ENCODE results near the gene IGSF8. TPM values are rescaled to one million over a fixed set of nuclear protein-coding genes. Genes with fewer than 3 reads are reported as not detected.

IGSF8 gene
- polyA plus RNA-seq, 3 donors from 2014 or later, result 29.1 to 57.4 (median 40.5) TPM

DNA sequence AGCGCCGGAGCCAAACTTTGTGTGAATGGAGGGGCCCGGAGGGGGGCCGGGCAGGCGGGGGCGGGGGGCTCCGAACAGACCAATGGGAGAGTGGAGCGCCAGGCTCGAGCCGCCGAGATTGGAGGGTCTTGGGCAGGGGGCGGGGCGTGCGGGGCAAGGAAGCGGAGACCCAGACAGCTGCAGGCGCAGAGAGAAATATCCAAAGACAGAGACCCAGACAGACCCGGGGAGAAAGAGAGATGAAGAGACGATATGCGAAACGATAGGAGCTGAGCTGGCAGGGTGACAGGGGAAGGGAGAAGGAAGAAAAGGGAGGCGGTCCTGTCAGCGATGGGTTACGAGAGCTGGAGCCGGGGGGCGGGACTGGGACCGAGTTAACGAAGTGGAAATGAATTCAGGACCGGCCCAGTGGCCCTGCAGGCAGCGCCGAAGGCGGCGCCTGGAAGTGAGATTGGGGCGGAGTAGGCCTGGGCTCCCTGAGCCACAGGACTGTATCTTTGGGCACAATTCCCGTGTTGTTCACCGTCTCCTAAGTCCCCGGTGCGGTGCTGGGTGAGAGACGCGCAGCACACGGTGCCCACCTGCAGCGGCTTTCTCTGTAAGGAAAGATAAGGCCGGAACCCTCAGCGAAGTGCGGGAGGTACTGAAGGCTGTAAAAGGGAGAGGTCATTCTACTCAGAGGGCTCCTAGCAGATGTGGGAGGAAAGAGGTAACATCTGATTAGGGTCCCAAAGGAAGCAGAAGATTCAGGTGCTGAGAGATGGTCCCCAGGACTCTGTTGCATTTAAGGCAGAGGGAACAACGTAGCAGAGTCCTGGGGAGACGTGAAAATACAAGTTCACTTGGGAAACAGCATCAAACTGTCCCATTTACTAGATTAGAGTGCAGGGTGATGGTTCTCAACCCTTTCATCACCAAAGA is 27.9 kb downstream of the IGSF8 start:
- H3K27ac Mint-ChIP-seq, result peak overlapping the region in 3 of 6 donors; percentile 32 to 67 (median 41)

DNA sequence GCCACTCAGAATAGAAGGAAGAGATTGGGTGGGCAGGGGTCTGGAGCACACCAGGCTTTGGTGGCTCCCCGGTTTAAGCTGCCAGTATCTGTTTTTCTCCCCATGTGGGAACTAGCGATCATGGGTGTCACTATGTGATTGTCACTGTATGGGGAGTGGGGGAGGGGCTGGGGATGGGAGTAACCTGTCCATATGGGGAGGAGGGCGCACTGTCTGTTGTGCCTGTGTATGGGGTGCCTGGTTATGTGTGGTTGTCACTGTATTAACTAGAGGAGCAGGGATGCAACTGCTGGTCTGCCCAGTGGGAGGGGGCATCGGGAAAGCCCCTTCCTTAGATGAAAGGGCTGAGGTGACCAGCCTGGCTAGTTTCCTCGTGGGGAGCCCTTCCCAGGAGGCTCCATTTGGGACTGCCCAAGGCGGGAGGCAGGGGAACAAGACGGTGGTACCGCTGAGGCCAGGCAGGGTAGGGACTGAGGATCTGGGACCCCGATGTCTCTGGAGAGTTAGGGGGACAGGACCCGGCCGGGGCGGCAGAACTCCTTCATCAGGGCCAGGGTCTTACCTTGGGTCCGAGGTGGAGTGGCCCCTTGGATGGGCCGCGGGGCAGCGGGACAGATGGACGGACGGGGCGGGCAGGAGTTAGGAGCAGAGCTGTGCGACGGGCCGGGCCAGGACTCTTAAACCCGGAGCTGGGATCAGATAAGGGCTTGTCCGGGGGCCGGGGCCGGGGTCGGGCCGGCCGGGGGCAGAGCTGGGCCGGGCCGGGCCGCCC is 28.8 kb downstream of the IGSF8 start, which contains the start of gene KCNJ10:
TSS of gene KCNJ10 (minus strand) at position 701 of the 772 bp plus-strand sequence. CDS start 27,628 bp downstream, outside the sequence.
- H3K27ac Mint-ChIP-seq, result peak within 1 kb of the TSS in 3 of 6 donors; percentile 32 to 67 (median 41)
- H3K4me1 Mint-ChIP-seq, result peaks cover 8 to 9% of the 10 kb centered on the region in 2 donors
- H3K36me3 Mint-ChIP-seq, result no peaks in the 10 kb centered on the region
- peaks cover 0 to 2% (median 0%) of the 10 kb centered on the region in 6 donors for H3K9me3 Mint-ChIP-seq
- H3K27me3 Mint-ChIP-seq (ENCODE audit: low read depth in 3 of 3), result peaks cover 7 to 11% (median 11%) of the 10 kb centered on the region in 3 donors
- peak within 1 kb of the TSS; percentile 83 to 94 (median 91) for H3K4me3 Mint-ChIP-seq
- DNase-seq, result no peak

More for the DNA sequence above, 27.9 kb downstream of the IGSF8 start:
- H3K27me3 Mint-ChIP-seq (ENCODE audit: low read depth in 3 of 3), result peaks cover 7 to 11% (median 10%) of the 10 kb centered on the region in 3 donors
- H3K9me3 Mint-ChIP-seq, result peaks cover 0 to 2% (median 0%) of the 10 kb centered on the region in 6 donors
- peak; percentile 62 to 69 (median 66) for DNase-seq
- H3K4me3 Mint-ChIP-seq, result peak overlapping the region; percentile 83 to 94 (median 91)
- H3K4me1 Mint-ChIP-seq, result peaks cover 8 to 9% of the 10 kb centered on the region in 2 donors
- H3K36me3 Mint-ChIP-seq, result no peaks in the 10 kb centered on the region

DNA sequence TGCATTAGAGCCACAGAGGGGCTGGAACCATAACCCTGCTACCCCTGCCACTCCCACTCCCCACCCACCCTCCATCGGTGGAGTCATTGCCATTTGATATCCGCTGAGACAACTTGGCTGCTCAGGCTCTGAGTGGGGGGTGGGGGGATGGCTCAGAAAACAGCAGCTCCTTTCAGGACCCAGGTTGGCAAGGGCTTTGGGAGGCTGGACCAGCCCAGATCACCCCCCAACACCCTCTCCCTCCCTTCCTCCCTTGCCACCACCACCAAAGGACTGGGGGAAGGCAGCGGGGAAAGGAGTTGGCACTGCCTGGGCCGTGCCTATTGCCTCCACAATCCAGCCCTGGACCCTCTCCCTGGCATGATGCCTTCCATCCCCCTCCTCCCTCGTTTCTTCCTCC is 30.2 kb downstream of the IGSF8 start:
- Mint-ChIP-seq H3K9me3 (peaks cover 0 to 2% (median 0%) of the 10 kb centered on the region in 6 donors), H3K36me3 (no peaks in the 10 kb centered on the region), H3K27ac (no peak overlapping the region), H3K27me3 (ENCODE audit: low read depth in 3 of 3) (peaks cover 4 to 11% (median 10%) of the 10 kb centered on the region in 3 donors), H3K4me1 (peaks cover 8 to 9% of the 10 kb centered on the region in 2 donors), H3K4me3 (peak overlapping the region in 1 of 5 donors; percentile 8)
- no peak for DNase-seq

DNA sequence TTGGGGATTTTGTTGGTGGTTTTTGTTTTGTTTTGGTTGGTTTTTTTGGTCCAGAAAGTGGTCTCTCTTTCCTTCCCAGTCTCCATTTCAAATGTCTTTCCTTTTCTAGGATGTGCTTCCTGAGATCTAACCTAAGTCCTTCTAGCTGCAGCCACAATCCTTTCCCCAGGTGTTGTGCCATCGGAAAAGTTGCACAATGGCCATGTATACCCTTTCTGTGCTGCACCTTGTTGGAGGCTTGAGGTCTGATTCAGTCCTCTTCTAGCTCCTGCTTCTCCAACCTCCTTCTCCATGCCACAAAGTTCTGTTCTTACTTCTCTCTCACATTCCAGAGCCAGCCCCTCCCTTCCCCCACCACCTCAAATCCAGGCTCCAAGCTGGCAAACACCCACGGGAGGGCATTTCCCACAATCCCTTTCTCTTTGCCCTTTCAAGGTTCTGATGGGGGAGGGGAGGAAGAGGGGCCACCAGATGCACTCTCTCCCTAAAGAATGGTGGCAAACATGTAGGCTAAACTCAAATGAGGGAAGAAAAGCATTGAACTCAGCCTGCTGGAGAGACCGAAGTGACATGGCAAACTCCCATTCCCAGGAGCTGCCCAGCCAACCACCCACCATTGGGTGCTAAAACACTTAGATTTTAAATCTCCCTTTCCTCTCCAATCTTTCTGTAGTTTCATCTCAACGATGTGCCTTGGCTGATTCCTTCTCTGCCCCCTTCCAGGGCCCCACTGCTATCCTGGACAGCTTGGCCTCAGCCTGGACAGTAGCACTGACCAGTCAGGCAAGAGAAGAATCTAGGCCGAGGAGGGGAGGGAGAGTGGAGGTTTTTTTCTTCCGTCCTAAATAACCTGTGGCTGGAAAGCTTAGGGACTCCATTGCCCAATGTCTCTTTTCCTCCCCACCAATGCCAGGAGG is 31.3 kb downstream of the IGSF8 start:
- no peak overlapping the region for H3K4me3 Mint-ChIP-seq
- no peak for DNase-seq
- peaks cover 3 to 11% (median 9%) of the 10 kb centered on the region in 3 donors for H3K27me3 Mint-ChIP-seq (ENCODE audit: low read depth in 3 of 3)
- no peak overlapping the region for H3K27ac Mint-ChIP-seq
- H3K36me3 Mint-ChIP-seq, result no peaks in the 10 kb centered on the region
- peaks cover 0 to 2% (median 0%) of the 10 kb centered on the region in 6 donors for H3K9me3 Mint-ChIP-seq
- peaks cover 8 to 9% of the 10 kb centered on the region in 2 donors for H3K4me1 Mint-ChIP-seq

DNA sequence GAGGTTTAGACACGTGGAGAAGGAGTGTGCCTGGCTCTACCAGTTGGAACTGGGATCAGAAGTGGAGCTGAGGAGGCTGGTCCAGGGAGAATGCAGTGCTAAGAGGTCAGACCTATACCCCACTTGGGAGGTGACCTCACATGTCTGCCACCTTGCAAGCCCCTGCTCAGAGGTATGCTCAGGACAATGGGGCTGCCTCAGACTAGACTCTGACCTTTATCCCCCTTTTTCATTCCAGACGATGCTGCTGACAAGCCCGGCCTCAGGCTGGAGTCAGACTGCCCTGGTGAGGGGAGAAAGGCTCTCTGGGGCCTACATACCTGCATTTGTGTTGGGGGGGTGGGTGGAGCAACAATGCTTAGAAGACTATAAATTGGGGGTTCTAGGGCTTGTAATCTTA is 33.7 kb downstream of the IGSF8 start:
- H3K36me3 Mint-ChIP-seq, result no peaks in the 10 kb centered on the region
- no peaks in the 10 kb centered on the region for H3K9me3 Mint-ChIP-seq
- H3K27me3 Mint-ChIP-seq (ENCODE audit: low read depth in 3 of 3), result peaks cover 4 to 13% (median 5%) of the 10 kb centered on the region in 3 donors
- peaks cover 0 to 2% of the 10 kb centered on the region in 2 donors for H3K4me1 Mint-ChIP-seq
- no peak overlapping the region for H3K27ac Mint-ChIP-seq
- H3K4me3 Mint-ChIP-seq, result no peak overlapping the region
- no peak for DNase-seq

DNA sequence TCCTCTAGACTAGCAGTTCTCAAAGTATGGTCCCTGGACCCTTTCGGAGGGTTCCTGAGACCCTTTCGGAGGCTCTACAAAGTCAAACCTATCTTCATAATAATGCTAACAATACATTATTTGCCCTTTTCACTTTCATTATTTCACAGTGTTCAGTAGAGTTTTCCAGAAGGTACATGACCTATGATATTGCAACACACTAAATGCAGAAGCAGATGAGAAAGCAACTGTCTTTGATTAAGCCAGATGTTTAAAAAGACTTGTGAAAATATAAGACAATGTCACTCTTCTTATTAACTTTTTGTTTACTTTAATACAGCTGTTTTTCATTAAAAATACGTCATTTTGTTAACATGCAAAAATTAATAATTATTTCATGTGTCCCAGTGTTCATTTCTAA is 34.3 kb downstream of the IGSF8 start:
- Mint-ChIP-seq H3K9me3 (no peaks in the 10 kb centered on the region), H3K4me1 (no peaks in the 10 kb centered on the region), H3K4me3 (no peak overlapping the region), H3K27ac (no peak overlapping the region), H3K36me3 (no peaks in the 10 kb centered on the region), H3K27me3 (ENCODE audit: low read depth in 3 of 3) (peaks cover 4 to 15% (median 5%) of the 10 kb centered on the region in 3 donors)
- no peak for DNase-seq

DNA sequence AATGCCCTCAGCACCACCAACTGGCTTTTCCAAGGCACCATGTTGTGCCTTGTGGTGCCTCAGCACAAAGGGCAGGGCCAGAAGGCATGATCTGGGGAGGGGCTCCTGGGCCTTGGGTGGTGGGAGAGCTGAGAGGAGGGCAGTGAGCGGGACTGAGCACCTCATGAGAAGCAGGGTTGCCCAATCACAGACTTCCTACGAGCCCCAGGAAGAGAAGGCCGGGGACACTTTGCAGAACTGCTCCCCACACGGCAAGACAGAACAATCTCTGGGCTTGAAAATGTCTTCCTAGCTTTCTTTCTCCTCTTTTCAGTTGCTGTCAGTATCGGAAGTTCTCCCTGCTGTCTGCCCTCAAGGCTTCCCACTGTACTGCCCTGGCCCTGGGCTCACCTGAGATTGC is 35.2 kb downstream of the IGSF8 start:
- Mint-ChIP-seq H3K4me1 (no peaks in the 10 kb centered on the region), H3K9me3 (no peaks in the 10 kb centered on the region), H3K4me3 (no peak overlapping the region), H3K27ac (no peak overlapping the region), H3K27me3 (ENCODE audit: low read depth in 3 of 3) (peaks cover 4 to 11% (median 5%) of the 10 kb centered on the region in 3 donors), H3K36me3 (no peaks in the 10 kb centered on the region)
- DNase-seq, result no peak

DNA sequence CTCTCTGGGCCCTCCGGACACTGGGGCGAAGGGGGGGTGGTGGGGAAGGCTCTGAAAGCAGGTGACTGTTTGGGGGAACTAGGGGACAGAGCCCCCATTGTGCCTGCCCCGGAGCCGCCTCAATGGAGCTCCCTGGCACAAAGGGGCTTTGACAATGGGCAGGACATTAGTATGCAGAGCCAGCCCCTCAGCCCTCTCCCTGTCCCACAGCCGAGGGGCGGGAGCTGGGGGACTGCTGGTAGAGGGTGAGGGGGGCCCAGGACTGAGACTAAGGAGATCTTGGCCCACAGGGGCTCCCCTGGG is 36.2 kb downstream of the IGSF8 start:
- Mint-ChIP-seq H3K36me3 (no peaks in the 10 kb centered on the region), H3K9me3 (no peaks in the 10 kb centered on the region), H3K27me3 (ENCODE audit: low read depth in 3 of 3) (peaks cover 3 to 11% (median 7%) of the 10 kb centered on the region in 3 donors), H3K4me3 (no peak overlapping the region), H3K4me1 (no peaks in the 10 kb centered on the region), H3K27ac (no peak overlapping the region)
- no peak for DNase-seq

DNA sequence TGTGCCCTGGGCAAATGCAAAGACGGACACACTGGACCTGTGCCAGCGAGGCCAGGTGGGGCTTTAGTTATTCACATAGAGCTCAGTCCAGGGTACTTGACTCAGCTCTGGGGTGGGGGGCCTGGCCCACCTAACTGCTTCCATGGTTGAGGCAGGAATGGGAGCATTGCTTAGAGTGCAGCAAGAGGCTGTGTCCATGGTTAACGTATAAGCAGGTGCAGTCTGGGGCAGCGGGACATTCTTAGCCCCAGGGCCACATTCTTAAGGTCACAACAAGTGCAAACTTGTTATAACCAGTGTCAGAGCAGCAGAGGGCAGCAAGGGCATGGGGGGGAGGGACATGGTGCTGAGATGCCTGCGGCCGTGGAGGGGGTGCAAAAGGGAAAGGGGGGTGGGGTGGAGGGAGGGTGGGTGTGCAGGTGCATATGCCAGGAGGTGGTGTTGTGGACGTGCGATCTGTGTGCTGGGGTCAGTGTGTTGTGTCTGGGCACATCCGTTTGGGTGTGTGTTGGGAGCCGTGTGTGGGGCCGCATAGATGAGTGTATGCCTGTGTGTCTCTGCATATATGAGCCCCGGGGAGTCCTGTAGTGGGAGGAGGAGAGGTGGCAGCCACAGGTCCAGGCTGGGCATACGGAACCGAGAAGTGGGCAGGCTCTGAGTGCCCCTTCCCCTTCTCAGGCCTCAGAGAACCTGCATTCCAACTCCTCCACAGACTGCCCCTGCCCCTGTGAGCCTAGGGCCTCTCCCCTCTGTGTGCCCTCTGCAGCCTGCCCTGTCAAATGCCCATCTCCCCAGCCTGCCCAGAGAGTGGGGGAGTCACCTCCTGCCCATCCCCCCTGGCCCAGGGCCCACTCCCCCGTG is 36.8 kb downstream of the IGSF8 start:
- Mint-ChIP-seq H3K27ac (no peak overlapping the region), H3K27me3 (ENCODE audit: low read depth in 3 of 3) (peaks cover 3 to 11% (median 7%) of the 10 kb centered on the region in 3 donors)
- no peak for DNase-seq

DNA sequence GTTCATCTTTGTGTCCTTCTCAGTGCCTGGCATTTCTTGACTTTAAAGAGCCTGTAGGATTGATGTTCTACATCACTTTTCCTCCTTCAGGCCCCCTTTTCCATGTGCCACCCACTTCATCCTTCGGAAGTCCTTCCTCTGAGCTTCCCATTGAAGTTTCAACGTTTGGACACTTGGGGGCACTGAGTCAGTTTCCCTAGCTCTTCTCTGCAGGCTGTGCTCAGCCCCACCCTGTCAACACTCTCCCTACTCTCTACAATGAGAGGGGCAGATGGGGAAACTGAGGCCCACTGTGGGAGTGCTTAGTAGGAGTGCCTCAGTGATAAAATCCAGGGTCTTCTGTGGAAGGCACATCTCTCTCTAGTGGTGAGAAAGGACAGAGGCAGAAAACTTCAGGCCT is 40.3 kb downstream of the IGSF8 start:
- DNase-seq, result no peak
- H3K36me3 Mint-ChIP-seq, result no peaks in the 10 kb centered on the region
- no peaks in the 10 kb centered on the region for H3K9me3 Mint-ChIP-seq
- H3K27me3 Mint-ChIP-seq (ENCODE audit: low read depth in 3 of 3), result peaks cover 8 to 14% (median 9%) of the 10 kb centered on the region in 3 donors
- H3K27ac Mint-ChIP-seq, result no peak overlapping the region
- no peak overlapping the region for H3K4me3 Mint-ChIP-seq
- H3K4me1 Mint-ChIP-seq, result no peaks in the 10 kb centered on the region

More for the DNA sequence above, 36.8 kb downstream of the IGSF8 start:
- Mint-ChIP-seq H3K9me3 (no peaks in the 10 kb centered on the region), H3K4me3 (no peak overlapping the region), H3K36me3 (no peaks in the 10 kb centered on the region), H3K4me1 (no peaks in the 10 kb centered on the region)

DNA sequence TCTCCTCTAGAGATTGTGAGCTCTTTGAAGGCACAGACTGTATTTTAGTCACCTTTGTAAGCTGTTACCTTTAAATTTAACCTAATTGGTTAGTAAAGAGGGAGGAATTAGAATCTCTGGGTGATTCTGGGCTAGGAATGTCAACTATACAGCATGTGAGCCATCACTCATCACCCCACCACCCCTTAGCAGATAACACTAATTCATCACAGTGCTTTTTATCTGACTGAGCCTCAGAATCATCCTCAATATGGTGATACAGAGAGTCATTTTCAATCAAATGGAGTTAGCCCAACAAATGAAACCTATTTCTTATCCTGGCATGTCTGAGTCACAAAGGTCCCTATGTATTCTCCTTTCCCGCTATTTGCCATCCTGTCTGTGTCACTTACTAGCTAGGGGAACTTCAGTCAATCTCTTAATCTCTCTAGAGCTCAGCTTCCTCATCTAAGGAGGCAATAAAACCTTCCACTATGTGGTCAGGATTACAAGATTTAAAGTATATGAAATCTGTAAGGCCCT is 41.7 kb downstream of the IGSF8 start:
- H3K9me3 Mint-ChIP-seq, result no peaks in the 10 kb centered on the region
- H3K4me3 Mint-ChIP-seq, result no peak overlapping the region
- peaks cover 8 to 16% (median 9%) of the 10 kb centered on the region in 3 donors for H3K27me3 Mint-ChIP-seq (ENCODE audit: low read depth in 3 of 3)
- no peak for DNase-seq
- no peaks in the 10 kb centered on the region for H3K36me3 Mint-ChIP-seq
- H3K27ac Mint-ChIP-seq, result no peak overlapping the region
- no peaks in the 10 kb centered on the region for H3K4me1 Mint-ChIP-seq
